ENCODE results near the gene SCGN. TPM values are rescaled to one million over a fixed set of nuclear protein-coding genes. Genes with fewer than 3 reads are reported as not detected.

Gene SCGN
- total RNA-seq, 1 experiment from 2014 or later: not detected

DNA sequence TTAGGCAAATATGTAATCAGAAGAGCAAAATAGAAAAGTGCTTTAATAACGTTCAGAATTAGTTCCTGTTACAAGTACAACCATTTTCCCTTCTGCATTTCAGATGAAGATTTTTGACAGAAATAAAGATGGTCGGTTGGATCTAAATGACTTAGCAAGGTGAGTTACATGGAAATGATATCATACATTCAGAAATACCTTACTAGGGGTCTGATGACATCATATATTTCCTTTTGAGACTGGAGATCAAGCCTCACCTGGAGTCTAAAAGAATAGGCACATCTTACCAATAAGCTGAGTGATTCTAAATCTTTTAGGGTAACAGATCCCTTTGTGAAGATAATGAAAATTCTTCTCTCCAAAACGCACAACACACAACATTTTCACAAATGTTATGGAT is 29.8 kb downstream of the SCGN start:
- CTCF ChIA-PET: interaction anchor here (0.5 kb wide), 1 partner anchor 153 kb away, joined by 26 read pairs; no protein-coding TSS in a partner anchor
- no peak overlapping the region for H3K4me2 ChIP-seq
- TF ChIP-seq, protein P1, sequence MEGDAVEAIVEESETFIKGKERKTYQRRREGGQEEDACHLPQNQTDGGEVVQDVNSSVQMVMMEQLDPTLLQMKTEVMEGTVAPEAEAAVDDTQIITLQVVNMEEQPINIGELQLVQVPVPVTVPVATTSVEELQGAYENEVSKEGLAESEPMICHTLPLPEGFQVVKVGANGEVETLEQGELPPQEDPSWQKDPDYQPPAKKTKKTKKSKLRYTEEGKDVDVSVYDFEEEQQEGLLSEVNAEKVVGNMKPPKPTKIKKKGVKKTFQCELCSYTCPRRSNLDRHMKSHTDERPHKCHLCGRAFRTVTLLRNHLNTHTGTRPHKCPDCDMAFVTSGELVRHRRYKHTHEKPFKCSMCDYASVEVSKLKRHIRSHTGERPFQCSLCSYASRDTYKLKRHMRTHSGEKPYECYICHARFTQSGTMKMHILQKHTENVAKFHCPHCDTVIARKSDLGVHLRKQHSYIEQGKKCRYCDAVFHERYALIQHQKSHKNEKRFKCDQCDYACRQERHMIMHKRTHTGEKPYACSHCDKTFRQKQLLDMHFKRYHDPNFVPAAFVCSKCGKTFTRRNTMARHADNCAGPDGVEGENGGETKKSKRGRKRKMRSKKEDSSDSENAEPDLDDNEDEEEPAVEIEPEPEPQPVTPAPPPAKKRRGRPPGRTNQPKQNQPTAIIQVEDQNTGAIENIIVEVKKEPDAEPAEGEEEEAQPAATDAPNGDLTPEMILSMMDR (conservative IDR thresholded peaks at IDR 0.05): no peak
- no peak for TF ChIP-seq EZH2 (IDR thresholded peaks at IDR 0.05; ENCODE audit: low read depth)
- no TSS peak for BruUV-seq (replicated peaks)
- no peaks in the 10 kb centered on the region for H3K9me2 ChIP-seq (ENCODE audit: insufficient read depth)
- H3K27me3 ChIP-seq (ENCODE audit: insufficient read depth, low read depth): no peaks in the 10 kb centered on the region
- H3K36me3 ChIP-seq (ENCODE audit: low read depth): no peaks in the 10 kb centered on the region
- intact Hi-C loops (cut with micrococcal nuclease; ENCODE audit: unreplicated experiment): no loop called here
- no peaks in the 10 kb centered on the region for H3K79me2 ChIP-seq (ENCODE audit: low read depth)
- no peak overlapping the region for H3K4me3 ChIP-seq
- DNase-seq: no peak
- H3K4me1 ChIP-seq (replicated peaks; ENCODE audit: insufficient read depth): no peaks in the 10 kb centered on the region
- no peaks in the 10 kb centered on the region for H3K9me3 ChIP-seq (ENCODE audit: insufficient read depth, low read depth)
- H3K27ac ChIP-seq: no peak overlapping the region
- POLR2A ChIA-PET (ENCODE audit: unreplicated experiment): no interaction called here
- no peaks in the 10 kb centered on the region for H4K20me1 ChIP-seq (ENCODE audit: insufficient read depth)
- no peak overlapping the region for H2AFZ ChIP-seq
- H3F3A ChIP-seq (ENCODE audit: insufficient read depth, low read depth): no peaks in the 10 kb centered on the region

DNA sequence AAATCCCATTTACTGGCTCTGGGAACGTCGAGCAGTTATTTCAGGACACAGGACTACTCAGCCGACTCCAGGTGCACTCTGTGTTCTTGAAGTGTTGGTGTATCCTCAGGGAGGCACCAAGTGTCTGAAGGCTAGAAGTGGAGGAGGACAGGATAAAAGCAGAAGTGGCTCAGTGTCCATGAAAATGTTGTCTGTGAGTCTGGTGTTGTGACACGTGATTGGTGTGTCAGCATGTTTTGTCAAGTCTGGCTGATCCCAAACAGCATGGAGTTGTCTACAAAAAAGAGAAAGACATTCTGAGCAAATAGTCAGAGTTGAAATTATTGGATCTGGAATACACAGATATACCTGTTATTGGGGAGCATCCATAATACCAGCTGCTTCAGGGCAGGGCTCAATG is 30.3 kb downstream of the SCGN start:
- H3K4me3 ChIP-seq: no peak overlapping the region
- TF ChIP-seq, protein P1 (conservative IDR thresholded peaks at IDR 0.05): no peak
- no peak for TF ChIP-seq EZH2 (IDR thresholded peaks at IDR 0.05; ENCODE audit: low read depth)
- H3K4me2 ChIP-seq: no peak overlapping the region
- ChIA-PET POLR2A (ENCODE audit: unreplicated experiment) (no interaction called here), CTCF (no interaction called here)
- H3K27me3 ChIP-seq (ENCODE audit: insufficient read depth, low read depth): no peaks in the 10 kb centered on the region
- no peaks in the 10 kb centered on the region for H3K9me3 ChIP-seq (ENCODE audit: insufficient read depth, low read depth)
- no peaks in the 10 kb centered on the region for H3K4me1 ChIP-seq (replicated peaks; ENCODE audit: insufficient read depth)
- H3K36me3 ChIP-seq (ENCODE audit: low read depth): no peaks in the 10 kb centered on the region
- no peak overlapping the region for H3K27ac ChIP-seq
- H2AFZ ChIP-seq: no peak overlapping the region
- H3K9me2 ChIP-seq (ENCODE audit: insufficient read depth): no peaks in the 10 kb centered on the region
- intact Hi-C loops (cut with micrococcal nuclease; ENCODE audit: unreplicated experiment): no loop called here
- no peak for DNase-seq
- BruUV-seq (replicated peaks): no TSS peak
- H3F3A ChIP-seq (ENCODE audit: insufficient read depth, low read depth): no peaks in the 10 kb centered on the region
- H3K79me2 ChIP-seq (ENCODE audit: low read depth): no peaks in the 10 kb centered on the region
- H4K20me1 ChIP-seq (ENCODE audit: insufficient read depth): no peaks in the 10 kb centered on the region

DNA sequence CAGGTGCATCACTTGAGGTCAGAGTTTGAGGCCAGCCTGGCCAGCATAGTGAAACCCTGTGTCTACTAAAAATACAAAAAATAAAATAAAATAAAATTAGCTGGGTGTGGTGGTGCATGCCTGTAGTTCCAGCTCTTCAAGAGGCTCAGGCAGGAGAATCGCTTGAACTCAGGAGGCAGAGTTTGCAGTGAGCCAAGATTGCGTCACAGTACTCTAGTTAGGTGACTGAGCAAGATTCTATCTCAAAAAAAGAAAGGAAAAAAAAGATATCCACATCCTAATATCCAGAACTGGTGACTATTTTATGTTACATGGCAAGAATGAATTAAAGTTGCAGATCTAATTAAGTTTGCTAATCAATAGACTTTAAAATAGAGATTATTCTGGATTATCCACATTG is 32.5 kb downstream of the SCGN start:
- Histone ChIP-seq H3K4me1 (replicated peaks; ENCODE audit: insufficient read depth) (no peaks in the 10 kb centered on the region), H3K9me2 (ENCODE audit: insufficient read depth) (no peaks in the 10 kb centered on the region), H3K27me3 (ENCODE audit: insufficient read depth, low read depth) (no peaks in the 10 kb centered on the region), H4K20me1 (ENCODE audit: insufficient read depth) (no peaks in the 10 kb centered on the region), H3K4me2 (no peak overlapping the region), H3K9me3 (ENCODE audit: insufficient read depth, low read depth) (no peaks in the 10 kb centered on the region), H3K4me3 (no peak overlapping the region), H3K27ac (no peak overlapping the region), H3K79me2 (ENCODE audit: low read depth) (no peaks in the 10 kb centered on the region), H3K36me3 (ENCODE audit: low read depth) (no peaks in the 10 kb centered on the region), H3F3A (ENCODE audit: insufficient read depth, low read depth) (no peaks in the 10 kb centered on the region), H2AFZ (no peak overlapping the region)
- intact Hi-C loops (cut with micrococcal nuclease; ENCODE audit: unreplicated experiment): no loop called here
- POLR2A ChIA-PET (ENCODE audit: unreplicated experiment): no interaction called here
- no peak for DNase-seq
- no TSS peak for BruUV-seq (replicated peaks)
- TF ChIP-seq, protein P1 (conservative IDR thresholded peaks at IDR 0.05): no peak
- TF ChIP-seq EZH2 (IDR thresholded peaks at IDR 0.05; ENCODE audit: low read depth): no peak
- CTCF ChIA-PET: no interaction called here

Measured in PC-9 (cell line).